OCI-LY7 (cell line): Measurements from ENCODE around the gene NT5C2. TPM values are rescaled to one million over a fixed set of nuclear protein-coding genes. Genes with fewer than 3 reads are reported as not detected.

ENCODE experiments used
- BruUV-seq: library from RNA; stranded (reverse); fragments of 400-500 nt; replicated peaks from 2 replicates; lab custom pipeline; 2021; lab: Mats Ljungman, UMichigan
- CTCF ChIA-PET: fragments of 300-600 bp; sonication (Branson Sonifier 250); formaldehyde crosslinking; loops from one replicate; lab custom pipeline; 2022; ENCODE audit warnings: antibody characterized with exemption; ENCODE audit not compliant: unreplicated experiment; lab: Charles Lee
- POLR2A ChIA-PET: fragments of 300-600 bp; sonication (Branson Sonifier 250); formaldehyde crosslinking; loops from one replicate; lab custom pipeline; 2022; ENCODE audit warnings: antibody characterized with exemption; lab: Charles Lee
- DNase-seq: peaks from one replicate; pipeline ENCODE4 v3.0.0-alpha.2; 2015; ENCODE audit warnings: low spot score
- H2AFZ ChIP-seq: fragments of 200-600 bp; sonication (generic), shearing (Covaris generic); 2 replicates; pipeline ENCODE4 v1.6.1; 2014; ENCODE audit warnings: mild to moderate bottlenecking, antibody characterized with exemption, low read length, moderate library complexity
- H3K27ac ChIP-seq: fragments of 200-600 bp; sonication (generic); 2 replicates; pipeline ENCODE4 v1.5.1; 2014; ENCODE audit warnings: mixed run types, low read depth, mild to moderate bottlenecking, moderate library complexity, low read length, inconsistent platforms; ENCODE audit not compliant: poor library complexity, severe bottlenecking
- H3K36me3 ChIP-seq: fragments of 200-600 bp; sonication (generic); 2 replicates; pipeline ENCODE4 v1.6.1; 2014; ENCODE audit warnings: mild to moderate bottlenecking, antibody characterized with exemption, low read length, moderate library complexity, mixed read lengths; ENCODE audit not compliant: insufficient read depth
- H3K4me1 ChIP-seq: fragments of 200-600 bp; sonication (generic); 2 replicates; pipeline ENCODE4 v1.5.1; 2014; ENCODE audit warnings: mild to moderate bottlenecking, low read length; ENCODE audit not compliant: insufficient read depth, poor library complexity, severe bottlenecking
- H3K4me2 ChIP-seq: fragments of 200-600 bp; sonication (generic); 2 replicates; pipeline ENCODE4 v1.6.1; 2014; ENCODE audit warnings: mild to moderate bottlenecking, low read length
- H3K4me3 ChIP-seq: fragments of 200-600 bp; sonication (generic); 2 replicates; pipeline ENCODE4 v1.5.1; 2014; ENCODE audit warnings: mild to moderate bottlenecking, low read depth, low read length; ENCODE audit not compliant: poor library complexity, severe bottlenecking
- H3K79me2 ChIP-seq: fragments of 200-600 bp; sonication (generic); 2 replicates; pipeline ENCODE4 v1.6.1; 2016; ENCODE audit warnings: low read depth, mild to moderate bottlenecking, low read length, moderate library complexity, mixed read lengths; ENCODE audit not compliant: insufficient read depth
- H3K9me2 ChIP-seq: fragments of 200-600 bp; sonication (generic); 2 replicates; pipeline ENCODE4 v1.6.1; 2016; ENCODE audit warnings: mild to moderate bottlenecking, low read length, mixed read lengths; ENCODE audit not compliant: insufficient read depth
- H3K9me3 ChIP-seq: fragments of 200-600 bp; sonication (generic); 2 replicates; pipeline ENCODE4 v1.6.1; 2014; ENCODE audit warnings: mild to moderate bottlenecking, mixed run types, low read length, mixed read lengths
- H4K20me1 ChIP-seq: fragments of 200-600 bp; sonication (generic); 2 replicates; pipeline ENCODE4 v1.6.1; 2014; ENCODE audit warnings: mild to moderate bottlenecking, antibody characterized with exemption, low read length, moderate library complexity, mixed read lengths; ENCODE audit not compliant: insufficient read depth
- CTCF ChIP-seq: fragments of 200-600 bp; sonication (generic); conservative IDR thresholded peaks from 2 replicates; pipeline ENCODE4 v1.5.1; 2014; ENCODE audit warnings: mild to moderate bottlenecking, antibody characterized with exemption, low read length, moderate library complexity, mixed read lengths
- EZH2phosphoT487 ChIP-seq: fragments of 200-600 bp; sonication (generic); IDR thresholded peaks from 2 replicates; pipeline ENCODE4 v1.6.1; 2018; ENCODE audit warnings: low read depth, borderline replicate concordance, mild to moderate bottlenecking, mixed run types, antibody characterized with exemption, low read length, moderate library complexity, mixed read lengths
- intact Hi-C: fragments of 100-400 bp; cut with micrococcal nuclease; formaldehyde crosslinking; loops from one replicate; pipeline ENCODE4 v1.10.0; 2022; ENCODE audit not compliant: unreplicated experiment
- total RNA-seq, 2 experiments: library from RNA; depleted of rRNA in 1 of 2; stranded (reverse); fragments of >200 nt in 1 of 2; shearing (Covaris generic) in 1 of 2; gene quantifications; 2 replicates each; pipeline ENCODE4 v1.2.3, GENCODE V29; 2014 to 2022

Gene NT5C2
- total RNA-seq, 2 experiments from 2014 or later = 72.0 to 87.3 TPM

DNA sequence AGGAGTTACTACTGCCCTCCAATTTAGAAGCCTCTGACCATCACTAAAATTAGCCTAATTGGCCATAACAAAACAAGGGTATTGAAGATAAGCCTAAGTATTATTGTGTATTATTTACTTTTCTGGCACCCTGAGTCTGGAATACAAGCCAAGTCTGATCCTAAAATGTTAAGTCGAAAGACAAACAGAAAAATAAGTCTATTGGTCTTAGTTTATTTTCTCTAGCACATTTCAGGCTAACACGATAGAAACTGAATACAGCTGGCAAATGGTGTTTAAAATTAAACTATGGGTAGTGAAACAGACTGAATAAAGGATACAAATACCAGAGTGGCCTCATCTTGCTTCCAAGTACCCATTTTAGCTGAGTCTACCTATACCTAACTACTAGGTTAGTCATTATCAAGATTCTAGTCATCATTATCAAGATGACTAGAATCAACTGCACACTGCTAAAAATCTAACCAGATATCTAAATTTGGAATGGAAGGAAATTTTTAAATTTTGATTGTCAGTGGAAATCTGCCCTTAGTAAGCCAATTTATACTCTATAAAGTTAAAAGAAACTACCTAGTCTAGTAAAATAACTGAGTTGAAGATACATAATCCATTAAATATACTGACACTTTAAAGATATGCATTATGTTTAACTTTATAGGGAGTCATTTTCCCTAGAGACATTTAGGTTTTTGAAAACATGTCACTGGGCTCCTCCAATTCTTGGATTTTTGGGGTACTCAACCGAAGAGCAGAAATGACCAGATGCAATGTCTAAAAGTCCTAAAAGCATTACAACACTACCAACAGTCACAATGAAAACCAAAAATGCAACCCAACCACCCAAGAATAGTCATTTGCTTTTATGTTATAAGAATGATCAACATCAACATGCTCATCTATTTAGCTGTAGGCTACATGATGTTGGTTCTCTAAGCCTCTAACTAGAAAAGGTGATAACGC, 80.9 kb downstream of the NT5C2 start:
- Histone ChIP-seq H3K27ac (no peak overlapping the region), H3K9me2 (no peaks in the 10 kb centered on the region), H2AFZ (no peak overlapping the region), H3K36me3 (peaks cover 28% of the 10 kb centered on the region), H3K4me1 (no peaks in the 10 kb centered on the region), H4K20me1 (no peaks in the 10 kb centered on the region), H3K9me3 (no peaks in the 10 kb centered on the region), H3K4me3 (no peak overlapping the region), H3K79me2 (peaks cover 14% of the 10 kb centered on the region; the same call in 1 of the 2 replicates), H3K4me2 (no peak overlapping the region)
- POLR2A ChIA-PET = interaction anchor here (0.8 to 2.9 kb wide), 2 partner anchors 11 to 80 kb away, joined by 3 to 12 read pairs; no protein-coding TSS in a partner anchor
- CTCF ChIA-PET = no interaction called here
- DNase-seq = no peak
- TF ChIP-seq CTCF = no peak
- TF ChIP-seq EZH2phosphoT487 = no peak
- intact Hi-C loops = no loop called here
- no TSS peak for BruUV-seq

GRCh38 chr10:103111031-103111917, 81.8 kb downstream of the NT5C2 start:
- Histone ChIP-seq H3K4me1 (no peaks in the 10 kb centered on the region), H3K9me3 (no peaks in the 10 kb centered on the region), H3K9me2 (no peaks in the 10 kb centered on the region), H4K20me1 (no peaks in the 10 kb centered on the region), H3K36me3 (peaks cover 38% of the 10 kb centered on the region), H3K4me2 (no peak overlapping the region), H3K4me3 (no peak overlapping the region), H3K27ac (no peak overlapping the region), H3K79me2 (peaks cover 14% of the 10 kb centered on the region; the same call in 1 of the 2 replicates), H2AFZ (no peak overlapping the region)
- DNase-seq = no peak
- BruUV-seq = no TSS peak
- ChIA-PET CTCF (no interaction called here), POLR2A (interaction anchor here (0.8 to 2.9 kb wide), 3 partner anchors 10 to 81 kb away, joined by 3 to 12 read pairs (median 3); no protein-coding TSS in a partner anchor)
- TF ChIP-seq EZH2phosphoT487 = no peak
- TF ChIP-seq CTCF = no peak
- intact Hi-C loops = no loop called here
